ENCODE results near the gene UPF1.

DNA sequence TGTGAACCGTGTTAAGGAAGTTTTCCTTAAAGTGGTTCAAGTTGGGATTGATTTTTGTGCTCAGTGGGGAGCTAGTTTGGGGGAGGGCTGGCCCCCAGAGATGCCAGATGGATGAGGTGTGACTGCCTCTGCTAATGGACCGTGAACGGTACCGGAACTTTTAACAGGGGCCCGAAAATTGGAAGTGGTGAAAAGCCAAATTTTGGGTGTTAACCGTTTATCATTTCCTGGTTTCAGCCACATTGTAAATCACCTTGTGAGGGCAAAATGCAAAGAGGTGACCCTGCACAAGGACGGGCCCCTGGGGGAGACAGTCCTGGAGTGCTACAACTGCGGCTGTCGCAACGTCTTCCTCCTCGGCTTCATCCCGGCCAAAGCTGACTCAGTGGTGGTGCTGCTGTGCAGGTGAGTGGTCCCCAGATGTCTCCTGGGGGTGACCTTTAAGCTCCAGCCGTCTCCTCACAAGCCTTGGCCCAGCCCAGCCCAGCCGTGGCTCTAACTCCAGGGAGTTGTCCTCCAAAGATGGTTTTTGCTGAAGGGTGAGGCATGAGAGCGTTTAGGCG lies 18.2 kb downstream of the UPF1 start:
- TF ChIP-seq ZNF274 (IDR thresholded peaks at IDR 0.05; ENCODE audit: low read depth, low read length) (no peak), SUZ12 (IDR thresholded peaks at IDR 0.05; ENCODE audit: extremely low read depth, insufficient read depth, insufficient read length) (no peak), YY1 (IDR thresholded peaks at IDR 0.05; ENCODE audit: insufficient read depth, insufficient read length) (no peak)

Measured in NT2/D1 (cell line).